GM21717 (cell line): ENCODE measurements around the gene C2orf68.
A peak's percentile ranks its signal among the peaks of the same experiment; 100 is the strongest.
"Not testable (repeated sequence)": the region's sequence is repeated elsewhere in the genome, so short reads cannot be mapped to it uniquely, and the experiment has no call there.

Source experiments
- ATAC-seq: cut with Tn5 transposase; IDR thresholded peaks from one replicate; pipeline ENCODE4 v1.9.1; 2021; ENCODE audit warnings: mild to moderate bottlenecking, moderate library complexity; ENCODE audit not compliant: unreplicated experiment

C2orf68 gene

DNA sequence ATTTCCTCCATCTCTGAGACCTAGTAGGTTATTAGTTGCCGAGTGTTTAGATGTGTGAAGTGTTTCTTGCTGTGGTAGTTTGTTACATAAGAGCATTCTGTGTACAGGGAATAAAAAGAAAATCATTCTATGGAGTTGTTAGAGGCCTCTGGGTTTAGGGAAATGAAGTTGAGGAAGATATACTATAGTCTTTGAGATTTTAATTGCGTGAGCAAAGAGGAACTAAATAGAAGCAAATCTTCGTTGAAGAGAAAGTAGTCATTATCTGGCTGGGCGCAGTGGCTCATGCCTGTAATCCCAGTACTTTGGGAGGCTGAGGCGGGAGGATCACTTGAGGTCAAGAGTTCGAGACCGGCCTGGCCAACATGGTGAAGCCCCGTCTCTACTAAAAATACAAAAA is 23.1 kb upstream of the C2orf68 start:
- no peak for ATAC-seq

DNA sequence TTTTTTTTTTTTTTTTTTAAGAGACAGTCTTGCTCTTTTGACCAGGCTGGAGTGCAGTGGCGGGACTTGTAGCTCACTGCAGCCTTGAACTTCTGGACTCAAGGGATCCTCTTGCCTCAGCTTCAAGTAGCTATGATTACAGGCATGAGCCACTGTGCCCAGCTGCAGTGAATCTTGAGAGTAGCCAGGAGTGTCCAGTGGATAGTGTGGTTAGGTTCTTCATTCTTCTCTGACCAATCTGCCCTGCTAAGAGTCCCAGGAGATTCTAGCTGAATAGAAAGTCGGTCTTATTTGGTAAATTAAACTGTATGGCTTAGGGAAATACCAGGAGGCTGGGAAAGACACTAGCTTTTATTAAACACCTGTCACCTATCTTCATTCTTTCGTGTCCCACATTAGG is 19.4 kb upstream of the C2orf68 start:
- ATAC-seq, result no peak

DNA sequence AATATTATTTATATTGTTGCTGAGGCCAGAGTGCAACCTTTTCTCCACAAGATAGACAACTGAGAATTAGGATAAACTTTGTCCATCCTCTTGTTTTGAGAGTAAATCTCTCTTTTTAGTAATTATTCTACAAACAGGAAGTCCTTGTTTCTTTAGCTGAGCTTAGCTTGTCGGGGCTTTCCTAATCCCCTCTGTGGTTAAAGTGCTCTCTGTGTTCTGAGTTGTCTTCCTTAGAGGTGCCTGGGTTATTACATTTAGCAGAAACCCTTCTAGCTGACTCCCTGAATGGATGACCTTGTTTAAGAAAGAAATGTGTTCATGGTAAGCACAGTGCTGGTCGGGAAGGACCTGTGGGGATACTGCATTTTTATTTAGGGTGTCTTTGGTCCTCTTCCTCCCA is 16.8 kb upstream of the C2orf68 start:
- ATAC-seq, result no peak

DNA sequence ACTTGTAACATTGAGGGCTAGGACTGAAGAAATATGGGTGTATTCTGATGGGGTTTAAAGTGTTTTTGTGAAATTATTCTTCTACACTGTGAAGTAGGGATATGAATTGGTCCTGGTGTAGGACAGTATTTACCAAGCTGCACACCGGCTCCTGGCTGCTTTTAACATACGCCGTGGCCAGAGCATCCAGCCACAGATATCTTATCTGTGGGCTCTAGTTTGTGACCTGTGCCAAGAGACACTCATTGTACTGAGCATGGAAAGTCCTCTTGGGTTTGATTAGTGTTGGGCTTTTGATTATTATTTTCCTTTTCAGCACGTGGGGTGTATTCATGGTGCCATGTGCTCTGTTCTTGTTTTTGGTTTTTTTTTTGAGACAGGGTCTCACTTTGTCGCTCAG is 12.1 kb upstream of the C2orf68 start:
- ATAC-seq, result no peak

DNA sequence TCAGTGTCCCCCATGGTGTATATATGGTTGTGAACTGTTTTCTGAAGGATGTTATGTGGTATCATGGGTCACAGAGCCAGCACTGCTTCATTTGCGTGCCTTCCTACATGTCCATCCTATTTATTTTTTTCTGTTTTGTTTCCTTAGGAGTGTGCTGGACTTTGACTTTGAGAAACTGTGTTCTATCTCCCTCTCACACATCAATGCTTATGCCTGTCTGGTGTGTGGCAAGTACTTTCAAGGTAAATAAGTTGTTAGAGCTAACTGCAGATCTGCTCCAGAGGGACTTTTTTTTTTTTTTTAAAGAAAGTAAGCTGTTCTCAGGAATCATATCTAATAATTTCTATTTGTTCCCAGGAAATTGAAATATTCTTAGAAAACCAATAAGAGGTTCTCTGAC is 9.5 kb upstream of the C2orf68 start:
- no peak for ATAC-seq

DNA sequence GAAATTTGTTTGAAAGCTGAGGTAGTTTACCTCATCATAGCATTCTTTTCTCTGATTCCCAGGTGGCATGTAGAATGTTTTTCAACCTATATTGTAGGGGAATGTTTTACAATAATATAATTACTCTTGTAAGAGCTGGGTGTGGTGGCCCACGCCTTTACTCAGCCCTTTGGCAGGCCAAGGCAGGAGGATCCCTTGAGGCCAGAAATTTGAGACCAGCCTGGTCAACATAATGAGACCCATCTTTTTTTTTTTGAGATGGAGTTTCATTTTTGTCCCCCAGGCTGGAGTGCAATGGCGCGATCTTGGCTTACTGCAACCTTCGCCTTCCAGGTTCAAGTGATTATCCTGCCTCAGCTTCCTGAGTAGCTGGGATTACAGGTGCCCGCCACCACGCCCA is 7.8 kb upstream of the C2orf68 start:
- no peak for ATAC-seq

DNA sequence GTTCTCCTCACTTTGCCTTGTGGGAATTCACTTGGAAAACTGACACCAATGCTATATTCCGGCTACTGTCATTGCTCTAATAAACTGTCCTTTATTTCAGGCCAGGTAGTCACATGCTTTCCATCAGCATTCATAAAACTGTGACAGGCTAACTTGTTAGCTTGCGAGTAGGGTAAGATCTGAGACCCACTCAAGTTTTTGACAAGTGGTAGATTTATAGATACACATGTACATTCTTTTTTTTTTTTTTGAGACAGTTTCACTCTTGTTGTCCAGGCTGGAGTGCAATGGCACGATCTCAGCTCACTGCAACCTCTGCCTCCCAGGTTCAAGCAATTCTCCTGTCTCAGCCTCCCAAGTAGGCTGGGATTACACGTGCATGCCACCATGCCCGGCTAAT is 5.9 kb upstream of the C2orf68 start:
- not testable (repeated sequence) for ATAC-seq

DNA sequence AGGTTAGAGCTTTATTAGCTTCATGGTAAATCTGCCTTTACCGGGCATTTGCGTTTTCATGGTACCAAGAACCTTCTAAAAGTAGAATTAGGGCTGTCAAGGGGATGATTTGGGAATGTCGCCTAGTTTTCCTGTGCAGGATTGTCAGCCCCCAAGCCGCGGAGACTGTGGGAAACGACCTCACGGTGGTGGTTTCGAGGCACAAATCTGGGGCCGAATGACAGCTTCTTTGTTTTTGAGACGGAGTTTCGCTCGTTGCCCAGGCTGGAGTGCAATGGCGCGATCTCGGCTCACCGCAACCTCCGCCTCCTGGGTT is 3.5 kb upstream of the C2orf68 start:
- ATAC-seq, result no peak

DNA sequence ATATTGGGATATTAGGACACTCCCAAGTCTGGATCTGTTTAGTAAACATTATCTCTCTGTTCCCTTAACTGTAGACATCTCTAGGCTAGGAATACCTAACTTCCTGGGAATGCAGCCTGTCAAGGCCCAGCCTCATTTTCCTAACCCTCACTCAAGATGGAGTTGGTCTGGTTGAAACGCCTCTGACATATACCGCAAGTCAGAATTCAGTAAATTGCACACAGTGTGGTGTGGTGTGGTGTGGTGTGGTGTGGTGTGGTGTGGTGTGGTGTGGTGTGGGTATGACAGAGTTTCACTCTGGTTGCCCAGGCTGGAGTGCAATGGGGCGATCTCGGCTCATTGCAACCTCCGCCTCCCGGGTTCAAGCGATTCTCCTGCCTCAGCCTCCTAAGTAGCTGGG is 2.9 kb upstream of the C2orf68 start:
- ATAC-seq, result not testable (repeated sequence)

DNA sequence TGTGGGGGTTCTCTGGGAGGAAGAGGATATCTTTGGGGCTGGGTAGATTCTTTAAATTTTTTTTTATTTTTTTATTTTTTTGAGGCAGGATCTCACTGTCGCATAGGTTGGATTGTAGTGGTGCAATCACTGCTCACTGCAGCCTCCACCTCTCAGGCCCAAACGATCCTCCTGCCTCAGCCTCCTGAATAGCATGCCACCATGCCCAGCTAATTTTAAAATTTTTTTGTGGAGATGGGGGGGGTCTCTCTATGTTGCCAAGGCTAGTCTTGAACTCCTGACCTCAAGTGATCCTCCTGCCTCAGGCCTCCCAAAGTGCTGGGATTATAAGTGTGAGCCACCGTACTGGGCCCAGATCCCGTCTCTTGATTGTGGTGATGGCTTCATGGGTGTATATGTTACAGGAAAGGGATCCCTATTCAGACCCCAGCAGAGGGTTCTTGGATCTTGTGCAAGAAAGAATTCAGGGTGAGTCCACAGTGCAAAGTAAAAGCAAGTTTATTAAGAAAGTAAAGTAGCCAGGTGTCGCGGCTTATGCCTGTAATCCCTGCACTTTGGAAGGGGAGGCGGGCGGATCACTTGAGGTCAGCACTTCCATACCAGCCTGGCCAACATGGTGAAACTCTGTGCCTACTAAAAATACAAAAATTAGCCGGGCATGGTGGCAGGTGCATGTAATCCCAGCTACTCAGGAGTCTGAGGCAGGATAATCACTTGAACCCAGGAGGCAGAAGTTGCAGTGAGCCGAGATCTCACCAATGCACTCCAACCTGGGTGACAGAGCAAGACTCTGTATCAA is 2.0 kb upstream of the C2orf68 start:
- ATAC-seq, result no peak

DNA sequence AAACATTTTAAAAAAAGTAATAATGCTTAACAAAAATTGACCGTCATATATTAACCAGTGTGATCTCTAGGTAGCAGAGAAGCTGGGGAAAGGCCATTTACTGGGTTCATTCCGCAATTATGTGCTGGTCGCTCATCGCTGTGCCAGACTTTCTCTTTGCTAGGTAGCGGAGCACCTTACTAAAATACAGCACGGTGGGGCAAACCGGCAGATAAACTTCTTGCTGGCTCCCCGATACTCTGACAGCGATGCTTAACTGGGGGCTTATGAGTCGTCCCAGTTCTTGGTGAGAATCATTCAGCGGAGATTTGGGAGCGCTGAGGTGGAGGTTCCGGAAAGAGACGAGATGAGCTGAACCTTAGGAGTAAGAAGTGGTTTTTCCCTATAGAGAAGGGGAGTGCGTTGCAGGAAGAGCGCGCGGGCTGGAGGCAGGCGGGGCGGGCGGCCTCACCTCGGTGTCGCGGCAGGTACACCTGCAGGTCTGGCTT is 605 bp downstream of the C2orf68 start:
- ATAC-seq, result no peak

DNA sequence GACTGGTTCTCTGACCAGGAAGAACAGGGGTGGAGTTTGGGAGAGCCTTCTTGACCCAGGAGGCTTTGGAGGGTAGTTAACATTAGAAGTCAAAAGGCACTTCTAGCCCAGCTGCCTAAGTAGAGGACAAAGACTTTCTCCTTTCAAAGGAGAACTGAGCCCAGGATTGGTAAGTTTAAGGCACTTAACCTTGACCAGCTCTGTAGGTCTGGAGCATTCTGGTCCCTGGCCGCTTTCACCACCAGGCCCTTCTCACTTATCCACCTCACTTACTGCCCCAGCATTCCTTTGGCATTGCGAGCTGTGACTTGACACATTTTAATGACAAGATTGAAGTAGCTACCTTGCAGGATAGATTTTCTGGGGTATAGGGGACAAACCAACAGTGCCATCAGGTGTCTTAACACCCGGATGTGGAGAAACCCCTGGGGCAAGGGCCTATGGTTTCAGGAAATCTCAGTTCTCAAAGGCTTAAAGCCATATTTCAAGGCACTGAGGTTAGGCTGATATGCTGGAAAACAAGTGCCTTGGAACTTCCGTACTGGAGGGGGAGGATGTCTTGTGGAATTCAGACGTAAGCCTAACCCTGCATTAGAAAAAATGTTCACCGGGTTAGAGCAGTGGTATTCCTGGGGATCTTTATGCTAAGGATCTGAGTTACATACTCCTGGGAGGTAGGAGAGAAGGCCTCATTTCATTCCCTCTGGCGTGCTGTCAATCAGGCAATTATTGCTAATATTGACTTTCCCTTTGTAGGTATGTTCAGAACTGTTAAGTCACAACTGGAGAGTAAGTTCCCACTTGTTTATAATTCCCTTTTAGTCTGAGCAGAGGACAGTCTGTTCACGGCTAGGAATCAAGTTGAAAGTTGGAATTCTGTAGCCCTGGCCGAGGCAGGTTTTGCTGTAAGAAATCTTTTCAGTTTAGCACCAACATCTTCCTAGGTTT is 4.3 kb downstream of the C2orf68 start:
- no peak for ATAC-seq

DNA sequence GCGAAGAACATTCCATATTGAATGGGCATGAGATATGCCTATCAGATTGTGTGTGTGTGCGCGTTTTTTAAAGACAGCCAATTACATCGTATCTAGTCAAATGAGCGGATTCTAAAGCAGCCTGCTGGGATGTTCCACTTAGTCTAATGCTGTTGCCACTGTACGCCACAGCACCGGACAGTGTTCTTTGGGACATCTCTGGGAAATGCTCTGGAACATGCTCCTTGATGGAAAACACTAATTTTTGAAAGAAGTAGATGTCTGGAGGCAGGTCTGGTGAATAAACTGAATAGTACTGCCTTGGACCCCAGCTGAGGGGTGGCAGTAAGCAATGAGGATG is 5.8 kb downstream of the C2orf68 start:
- no peak for ATAC-seq

DNA sequence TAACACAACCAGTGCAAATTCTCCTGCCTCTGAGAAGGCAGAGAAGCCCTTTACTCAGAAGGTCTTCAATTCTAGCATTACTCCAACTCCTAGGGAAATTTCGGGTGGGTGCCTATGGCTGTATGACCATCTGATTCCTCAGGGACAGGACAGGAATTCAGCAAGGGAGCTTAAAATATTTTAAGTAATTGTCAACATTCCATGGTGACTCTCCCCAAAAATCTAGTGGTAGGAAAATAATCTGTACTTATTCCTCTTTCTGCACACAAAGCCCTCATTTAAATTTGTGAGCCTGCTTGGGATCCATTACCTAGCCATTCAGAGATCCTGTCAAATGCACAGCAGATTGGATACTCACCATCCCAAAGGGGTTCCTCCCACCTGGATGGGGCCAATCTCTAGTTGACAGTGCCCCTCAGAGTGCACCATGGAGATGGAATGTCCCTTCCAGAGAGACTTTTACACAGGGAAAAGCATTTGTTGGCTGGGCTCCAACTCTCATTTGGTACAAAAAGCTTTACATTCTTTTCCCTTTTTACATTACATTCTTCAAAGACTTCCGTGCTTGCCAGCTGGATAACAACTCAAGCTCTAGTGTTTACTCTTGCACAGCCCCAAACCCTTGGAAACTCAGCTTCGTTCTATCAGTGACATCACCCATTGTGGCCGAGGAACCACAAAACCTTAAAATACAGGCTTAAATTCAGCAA is 6.3 kb downstream of the C2orf68 start:
- ATAC-seq, result no peak

DNA sequence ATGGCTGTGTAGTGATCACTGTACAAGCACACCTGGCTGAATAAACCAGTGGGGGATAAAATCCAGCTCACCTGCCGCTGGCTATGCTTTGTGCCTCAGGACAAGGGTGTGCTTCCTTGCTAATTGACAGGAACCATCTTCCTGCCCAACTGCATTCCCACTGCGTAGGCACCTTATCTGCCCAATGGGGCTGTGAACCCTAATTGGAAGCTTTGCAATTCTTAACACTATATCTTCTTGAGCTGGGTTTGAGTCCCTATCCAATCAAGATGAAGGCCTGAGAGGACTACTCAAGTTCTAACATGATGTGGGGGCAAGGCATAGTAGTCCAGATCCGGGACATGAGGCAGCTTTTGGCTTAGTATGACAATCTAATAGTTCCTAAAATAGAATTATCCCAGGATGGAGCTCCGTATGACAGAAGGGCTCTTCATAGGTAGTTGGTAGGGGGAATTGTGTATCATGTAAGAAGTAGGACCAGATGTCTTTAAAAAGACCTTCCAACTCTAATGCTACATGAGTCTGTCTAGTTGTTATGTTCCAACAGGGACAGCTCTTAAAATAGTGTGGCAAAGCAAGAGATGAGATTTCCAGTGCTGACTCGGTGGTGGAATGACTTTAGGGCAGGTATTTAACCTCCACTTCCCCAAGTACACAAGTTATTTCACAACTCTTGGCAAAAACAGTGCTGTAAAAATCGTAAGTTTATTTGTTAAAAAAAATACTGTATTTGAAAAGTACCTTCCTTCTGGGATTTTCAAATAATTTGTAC is 7.1 kb downstream of the C2orf68 start:
- no peak for ATAC-seq

DNA sequence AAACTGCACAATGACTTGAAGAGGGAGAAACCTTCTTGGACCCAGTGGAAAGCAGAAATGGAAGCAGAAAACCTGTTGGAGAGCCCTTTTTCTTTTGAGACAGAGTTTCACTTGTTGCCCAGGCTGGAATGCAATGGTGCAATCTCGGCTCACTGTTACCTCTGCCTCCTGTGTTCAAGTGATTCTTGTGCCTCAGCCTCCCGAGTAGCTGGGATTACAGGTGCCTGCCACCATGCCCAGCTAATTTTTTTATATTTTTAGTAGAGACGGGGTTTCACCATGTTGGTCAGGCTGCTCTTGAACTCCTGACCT is 7.8 kb downstream of the C2orf68 start:
- ATAC-seq, result not testable (repeated sequence)

DNA sequence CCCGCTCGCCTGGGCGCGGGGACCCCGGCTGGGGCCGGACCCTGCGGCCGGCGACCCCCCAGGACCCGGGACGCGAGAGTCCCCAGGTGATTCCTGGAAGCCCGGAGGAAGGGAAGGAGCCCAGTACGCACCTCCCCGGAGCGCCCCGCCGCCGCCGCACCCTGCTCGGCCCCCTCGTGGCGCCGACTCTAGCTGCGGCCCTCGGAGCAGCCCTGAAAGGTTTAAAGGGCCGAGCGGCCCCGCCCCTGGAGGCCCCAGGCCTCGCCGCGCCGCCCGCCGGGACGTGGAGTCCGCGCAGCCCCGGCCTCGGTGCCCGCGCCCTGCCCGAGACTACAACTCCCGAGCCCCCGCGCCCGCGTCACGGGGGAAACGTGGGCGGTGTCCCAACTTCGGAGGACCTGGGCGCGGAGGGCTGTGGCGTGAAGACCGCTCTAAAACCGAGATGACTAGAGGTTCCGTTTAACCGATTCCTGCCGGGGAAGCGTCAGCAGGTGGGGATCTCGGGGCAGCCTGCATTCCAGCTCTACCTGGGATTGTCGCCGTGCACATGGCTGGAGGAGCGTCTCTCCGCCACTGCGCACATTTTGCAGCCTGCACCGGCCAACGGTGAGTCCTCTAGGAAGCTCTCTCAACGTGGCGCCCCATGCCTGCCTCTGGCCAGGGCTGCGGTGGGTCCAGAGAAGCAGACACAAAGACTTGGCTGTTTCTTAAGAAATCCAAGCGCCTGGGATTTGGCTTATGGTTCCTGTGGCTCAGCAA is 9.2 kb downstream of the C2orf68 start, which contains the start of gene TMEM150A:
TSS of gene TMEM150A (minus strand) at position 223 of the 759 bp plus-strand sequence. CDS start 750 bp downstream, outside the sequence.
- ATAC-seq, result peak; percentile 92

DNA sequence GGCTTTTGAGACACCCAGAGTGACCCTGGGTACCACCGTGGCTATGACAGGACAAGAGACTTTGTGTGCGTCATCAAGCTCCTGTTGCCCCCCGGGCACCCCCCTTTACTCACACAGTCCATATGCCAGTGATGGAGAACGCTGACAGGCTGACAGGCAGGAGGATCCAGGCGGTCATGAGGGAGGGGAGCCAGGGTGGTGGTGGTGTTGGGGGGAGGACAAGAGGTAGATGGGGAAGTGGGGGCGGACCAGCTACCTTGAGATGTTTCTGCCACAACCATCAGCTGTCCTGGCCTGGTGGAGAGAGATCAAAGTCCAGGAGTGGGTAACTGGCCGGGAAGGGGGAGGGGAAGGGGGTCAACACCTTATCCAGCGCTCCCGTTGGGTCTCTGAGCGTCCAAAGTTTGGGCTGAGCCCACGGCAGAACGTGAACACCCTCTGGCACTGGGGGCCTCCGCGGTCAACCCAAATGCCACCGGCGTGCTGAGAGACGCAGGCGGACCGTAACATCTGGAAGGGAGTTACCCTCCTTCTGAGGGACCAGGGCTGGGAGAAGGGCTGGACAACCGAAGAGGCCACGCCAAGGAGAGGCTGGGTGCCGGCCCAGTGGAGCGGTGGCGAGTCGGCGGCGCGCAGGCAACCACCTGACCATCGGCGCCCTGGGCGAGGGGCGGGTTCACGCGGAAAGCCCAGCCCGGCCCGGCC is 9.9 kb downstream of the C2orf68 start:
- peak; percentile 24 for ATAC-seq

DNA sequence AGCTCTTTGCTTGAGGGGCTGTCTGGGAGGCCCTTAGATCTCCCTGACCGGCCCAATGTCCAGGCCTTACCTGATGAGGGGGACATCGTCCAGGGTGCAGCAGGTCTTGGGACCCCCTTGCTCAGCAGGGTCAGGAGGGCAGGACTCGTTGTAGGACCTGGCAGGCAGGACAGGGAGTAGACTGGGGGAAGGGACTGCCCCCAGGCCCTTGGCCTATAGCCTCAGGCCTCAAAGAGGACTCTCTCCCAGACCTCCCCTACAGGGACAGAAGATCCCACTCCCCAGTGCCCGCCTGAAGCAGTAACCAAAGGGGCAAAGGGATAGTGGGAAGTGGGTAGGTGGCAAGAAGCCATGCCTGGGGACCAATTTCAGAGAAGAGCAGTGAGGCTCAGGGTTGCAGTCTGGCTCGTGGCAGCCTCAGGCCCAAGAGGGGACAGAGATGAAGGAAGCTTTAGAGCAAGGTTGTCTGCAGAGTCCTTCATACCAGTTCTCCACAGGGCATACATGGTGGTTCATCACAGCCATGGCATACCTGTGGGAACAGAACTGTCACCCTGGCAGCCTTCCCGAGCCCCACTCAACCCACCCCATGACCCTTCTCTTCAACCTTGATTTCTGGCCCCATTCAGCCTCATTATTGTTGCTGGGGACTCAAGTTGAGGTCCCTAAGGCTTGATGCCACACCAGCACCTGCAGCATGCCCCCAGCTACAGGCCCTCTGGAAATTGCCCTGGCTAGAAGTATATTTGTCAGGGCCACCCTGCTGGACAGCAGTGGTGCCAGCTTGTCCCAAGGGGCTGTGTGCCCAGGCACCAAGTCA is 10.7 kb downstream of the C2orf68 start:
- no peak for ATAC-seq
